Activated CD4-positive, CD25-positive, alpha-beta regulatory T cell treated with anti-CD3 and anti-CD28 coated beads, Interleukin-2, amount 50 U/mL, for 24 hours (primary cell): ENCODE data around the gene BPIFA2.
"Not testable (repeated sequence)": the region's sequence is repeated elsewhere in the genome, so short reads cannot be mapped to it uniquely, and the experiment has no call there.

ENCODE experiments used
- ATAC-seq, 2 donors: fragments of 150-1000 bp; cut with Tn5 transposase; one replicate each; pipeline ENCODE4 v1.10.0; 2021; ENCODE audit warnings: mild to moderate bottlenecking in 1 of 2, moderate library complexity in 1 of 2

The BPIFA2 gene, protein sequence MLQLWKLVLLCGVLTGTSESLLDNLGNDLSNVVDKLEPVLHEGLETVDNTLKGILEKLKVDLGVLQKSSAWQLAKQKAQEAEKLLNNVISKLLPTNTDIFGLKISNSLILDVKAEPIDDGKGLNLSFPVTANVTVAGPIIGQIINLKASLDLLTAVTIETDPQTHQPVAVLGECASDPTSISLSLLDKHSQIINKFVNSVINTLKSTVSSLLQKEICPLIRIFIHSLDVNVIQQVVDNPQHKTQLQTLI

DNA sequence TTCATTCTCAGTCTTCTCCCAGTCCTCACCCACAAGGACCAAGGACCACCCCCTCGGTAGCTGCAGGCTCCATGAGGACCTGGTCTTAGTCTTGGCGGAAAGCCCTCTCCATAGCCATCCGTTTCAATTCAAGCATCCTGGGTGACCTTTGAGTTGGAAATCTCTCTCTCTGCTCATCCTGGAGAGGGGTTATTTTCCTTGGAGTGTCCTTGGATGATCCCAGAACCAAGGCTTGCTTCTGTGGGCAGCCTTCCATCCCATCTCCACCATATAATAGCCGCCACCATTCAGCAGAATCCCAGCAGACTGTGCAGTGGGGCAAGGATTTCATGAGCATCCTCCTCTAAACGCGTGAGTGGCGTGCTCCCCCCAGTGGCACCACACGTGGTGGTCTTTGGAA is at the start of gene BPIFA2:
Gene BPIFA2, plus strand, starts transcription at position 301 of the 400 bp plus-strand sequence. CDS start 987 bp downstream, outside the sequence.
- no peak for ATAC-seq

DNA sequence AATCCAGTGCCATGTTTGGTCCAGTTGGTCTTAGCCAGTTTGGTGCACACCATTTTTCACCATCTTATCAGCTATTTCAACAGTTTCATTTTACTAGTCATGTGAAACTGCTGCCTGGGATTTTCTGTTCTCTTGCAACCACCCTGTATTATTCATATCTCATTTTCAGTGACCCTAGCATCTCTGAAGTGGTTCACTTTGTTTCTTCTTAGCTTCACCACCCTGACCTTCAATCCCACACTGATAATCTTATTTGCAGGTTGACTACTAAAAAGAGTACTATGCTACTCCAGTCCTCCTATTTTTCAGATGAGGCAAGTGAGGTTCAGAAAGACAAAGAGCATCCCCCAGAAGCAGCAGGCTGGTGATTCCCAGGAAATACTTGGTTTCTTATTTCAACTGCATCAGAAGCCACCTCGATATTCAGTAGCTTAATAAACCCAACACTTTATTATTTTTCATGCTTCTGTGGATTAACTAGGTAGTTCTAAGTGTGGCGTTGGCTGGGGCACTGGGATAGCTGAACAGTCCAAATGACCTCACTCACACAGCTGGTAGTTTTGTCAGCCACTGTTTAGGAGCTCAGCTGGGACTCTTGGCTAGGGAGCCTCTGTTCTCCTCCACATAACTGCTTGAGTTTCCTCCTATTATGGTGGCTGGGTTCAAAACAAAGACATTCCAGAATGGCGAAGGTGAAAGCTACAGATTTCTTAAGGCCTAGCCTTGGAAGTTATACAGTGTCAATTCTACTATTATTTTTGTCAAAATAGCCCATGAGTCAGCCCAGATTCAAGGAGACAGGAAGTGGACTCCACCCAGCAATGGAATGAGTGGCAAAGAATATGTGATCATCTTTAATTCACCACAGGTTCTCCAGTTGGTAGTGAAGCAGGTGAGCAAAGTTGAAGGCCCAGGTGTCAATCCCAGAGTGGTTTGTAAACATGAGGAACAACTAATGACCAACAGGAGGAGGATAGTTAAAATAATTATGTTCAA is 47.9 kb upstream of the BPIFA2 start:
- peak in 1 of 2 donors; percentile 13 for ATAC-seq

DNA sequence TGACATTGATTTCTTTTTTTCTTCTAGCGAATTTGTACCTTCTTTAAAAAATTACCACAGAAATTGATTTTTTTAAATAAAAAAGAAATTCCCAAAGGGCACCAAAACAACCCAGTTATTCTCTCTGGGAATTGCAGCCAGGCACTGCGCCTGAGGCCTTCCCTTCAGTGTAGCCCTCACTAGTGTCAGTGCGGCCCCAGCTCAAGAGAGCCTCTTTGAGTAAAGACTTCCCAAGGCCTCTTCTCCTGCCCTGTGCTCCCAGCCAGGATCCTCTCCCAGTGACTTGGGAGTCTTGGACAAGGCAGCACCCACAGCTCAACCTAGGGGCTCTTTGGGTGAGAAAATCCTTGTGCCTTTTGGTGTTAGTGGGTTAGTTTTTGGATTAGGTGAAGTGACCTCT is 47.0 kb upstream of the BPIFA2 start:
- no peak for ATAC-seq

DNA sequence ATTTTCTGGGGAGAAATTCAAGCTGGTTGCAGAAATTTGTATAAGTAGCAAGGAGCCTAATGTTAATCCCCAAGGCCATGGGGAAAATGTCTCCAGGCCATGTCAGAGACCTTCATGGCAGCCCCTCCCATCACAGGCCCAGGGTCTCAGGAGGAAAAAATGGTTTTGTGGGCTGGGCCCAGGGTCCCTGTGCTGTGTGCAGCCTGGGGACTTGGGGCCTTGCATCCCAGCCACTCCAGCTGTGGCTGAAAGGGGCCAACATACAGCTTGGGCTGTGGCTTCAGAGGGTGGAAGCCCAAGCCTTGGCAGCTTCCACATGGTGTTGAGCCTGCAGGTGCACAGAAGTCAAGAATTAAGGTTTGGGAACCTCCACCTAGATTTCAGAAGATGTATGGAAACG is 45.7 kb upstream of the BPIFA2 start:
- ATAC-seq: not testable (repeated sequence)

DNA sequence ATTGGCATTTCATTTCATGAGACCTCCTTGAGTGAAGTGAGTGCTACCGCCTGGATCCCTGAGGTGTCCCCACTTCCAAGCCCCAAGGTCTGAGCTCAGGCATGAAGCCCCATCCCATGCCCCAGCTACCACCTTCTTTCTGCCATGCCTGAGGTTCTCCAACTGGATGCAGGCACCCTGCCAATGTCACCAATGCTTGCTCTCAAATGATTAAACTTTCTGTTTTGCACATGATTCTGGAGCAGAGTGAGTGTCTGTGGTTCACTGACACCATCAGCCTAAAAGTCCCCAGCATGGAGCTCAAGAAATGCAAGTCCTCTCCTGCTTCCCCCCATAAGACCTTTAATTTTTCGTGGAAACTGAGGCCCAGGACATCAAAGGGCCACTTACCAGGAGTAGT is 43.7 kb upstream of the BPIFA2 start:
- ATAC-seq: no peak

DNA sequence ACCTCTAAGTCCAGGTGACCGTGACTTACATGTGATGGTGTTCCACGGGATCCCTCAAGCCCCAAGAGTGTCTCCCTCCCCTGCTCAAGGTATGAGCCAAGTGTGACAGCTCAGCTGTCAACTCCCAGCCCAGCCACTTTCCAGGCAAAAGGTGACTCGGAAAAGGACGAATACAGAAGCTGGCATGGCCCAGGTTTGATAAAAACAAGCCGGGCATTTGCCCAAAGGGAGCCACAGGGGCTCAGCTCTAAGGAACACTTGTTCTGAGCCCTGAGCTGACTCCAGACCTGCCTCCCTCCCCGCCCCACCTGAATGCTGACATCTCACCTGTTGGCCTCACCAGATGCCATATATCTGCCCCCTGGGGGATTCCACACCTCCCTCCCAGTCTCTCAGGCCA is 43.0 kb upstream of the BPIFA2 start:
- no peak for ATAC-seq

DNA sequence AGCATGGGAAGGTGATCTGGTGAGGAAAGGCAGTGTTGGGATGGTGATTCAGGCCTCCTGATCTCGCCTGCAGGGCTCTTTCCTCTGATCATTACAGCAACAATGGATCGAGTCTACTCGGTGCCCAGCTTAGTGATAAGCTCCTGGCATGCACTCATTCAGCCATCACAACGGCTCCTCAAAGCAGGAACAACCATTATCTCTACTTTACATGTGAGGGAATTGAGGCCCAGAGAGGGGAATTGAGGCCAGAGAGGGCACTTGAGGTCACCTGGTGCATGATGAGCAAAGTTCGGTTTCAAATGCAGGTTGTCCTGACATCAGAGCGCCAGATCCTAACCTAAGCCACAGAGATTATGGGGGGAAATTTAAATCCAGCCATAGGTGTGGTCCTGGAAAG is 42.0 kb upstream of the BPIFA2 start:
- no peak for ATAC-seq

DNA sequence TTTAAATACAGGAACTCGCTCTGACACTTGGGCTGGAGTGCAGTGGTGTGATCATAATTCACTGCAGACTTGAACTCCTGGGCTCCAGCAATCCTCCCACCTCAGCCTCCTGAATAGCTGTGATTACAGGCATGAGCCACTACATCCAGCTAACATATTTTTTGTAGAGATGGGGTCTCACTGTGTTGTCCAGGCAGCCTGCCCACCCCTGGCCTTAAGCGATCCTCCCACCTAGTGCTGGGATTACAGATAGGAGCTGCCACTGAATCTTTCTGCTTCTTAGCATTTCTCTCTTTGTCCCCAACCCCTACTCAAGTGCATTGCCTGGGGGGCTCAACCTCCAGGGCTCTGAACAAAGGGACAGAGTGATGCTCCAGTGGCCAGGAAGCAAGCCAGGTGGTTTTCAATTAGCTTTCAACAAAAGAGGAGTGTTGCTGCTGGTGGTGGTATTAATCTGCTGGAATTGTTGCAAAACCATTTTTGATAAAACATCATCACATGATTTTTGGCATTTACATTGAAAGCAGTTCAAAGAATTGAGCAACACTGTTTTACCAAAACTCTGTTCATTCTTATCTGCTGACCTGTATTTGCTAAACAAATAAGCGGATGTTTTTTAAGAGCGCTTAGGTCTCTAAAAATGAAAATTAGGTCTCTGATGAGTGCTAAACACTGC is 40.4 kb upstream of the BPIFA2 start:
- no peak for ATAC-seq

DNA sequence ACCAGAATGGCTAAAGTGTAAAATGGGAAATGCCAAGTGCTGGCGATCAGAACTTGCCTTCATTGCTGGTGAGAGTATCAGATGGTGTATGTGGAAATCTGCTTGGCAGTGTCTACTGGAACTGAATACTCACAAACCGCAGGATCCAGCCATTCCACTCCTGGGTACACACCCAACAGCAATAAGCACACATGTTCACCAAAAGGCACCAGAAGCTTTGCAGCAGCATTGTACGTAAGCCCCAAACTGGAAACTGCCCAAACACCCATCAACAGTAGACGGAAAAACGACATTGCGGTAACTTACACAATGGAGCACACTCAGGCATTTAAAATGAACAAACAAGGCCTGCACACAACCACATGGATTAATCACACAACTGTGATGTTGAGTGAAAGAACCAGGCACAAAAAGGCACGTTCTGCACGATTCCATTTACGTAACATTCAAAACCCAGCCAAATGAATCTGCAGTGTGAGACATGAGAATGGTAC is 37.3 kb upstream of the BPIFA2 start:
- ATAC-seq: no peak

DNA sequence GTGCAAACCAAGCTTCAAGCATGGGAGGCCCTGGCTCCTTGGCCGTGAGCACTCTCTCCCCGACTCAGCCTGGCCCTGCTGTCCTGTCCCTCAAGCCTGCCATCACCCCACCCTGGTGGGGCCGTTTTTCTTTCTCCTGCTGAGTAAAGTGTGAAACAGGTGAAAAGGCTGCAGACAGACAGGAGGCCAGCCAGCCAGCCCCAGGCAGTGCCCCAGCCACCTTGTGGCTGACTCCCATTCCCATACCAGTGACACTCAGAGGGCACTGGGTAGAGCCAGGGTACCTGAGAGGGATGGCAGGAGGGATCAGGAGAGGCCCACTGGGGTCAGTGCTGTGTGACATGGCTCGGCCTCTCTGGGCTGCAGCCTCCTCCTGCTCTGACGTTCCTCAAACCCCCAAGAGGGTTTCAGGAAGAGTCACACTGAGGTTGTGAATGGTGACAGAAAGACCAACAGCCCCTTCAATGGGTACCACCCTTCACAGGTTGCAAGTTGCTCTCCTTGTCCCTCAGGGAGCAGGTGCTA is 35.9 kb upstream of the BPIFA2 start:
- ATAC-seq: no peak

DNA sequence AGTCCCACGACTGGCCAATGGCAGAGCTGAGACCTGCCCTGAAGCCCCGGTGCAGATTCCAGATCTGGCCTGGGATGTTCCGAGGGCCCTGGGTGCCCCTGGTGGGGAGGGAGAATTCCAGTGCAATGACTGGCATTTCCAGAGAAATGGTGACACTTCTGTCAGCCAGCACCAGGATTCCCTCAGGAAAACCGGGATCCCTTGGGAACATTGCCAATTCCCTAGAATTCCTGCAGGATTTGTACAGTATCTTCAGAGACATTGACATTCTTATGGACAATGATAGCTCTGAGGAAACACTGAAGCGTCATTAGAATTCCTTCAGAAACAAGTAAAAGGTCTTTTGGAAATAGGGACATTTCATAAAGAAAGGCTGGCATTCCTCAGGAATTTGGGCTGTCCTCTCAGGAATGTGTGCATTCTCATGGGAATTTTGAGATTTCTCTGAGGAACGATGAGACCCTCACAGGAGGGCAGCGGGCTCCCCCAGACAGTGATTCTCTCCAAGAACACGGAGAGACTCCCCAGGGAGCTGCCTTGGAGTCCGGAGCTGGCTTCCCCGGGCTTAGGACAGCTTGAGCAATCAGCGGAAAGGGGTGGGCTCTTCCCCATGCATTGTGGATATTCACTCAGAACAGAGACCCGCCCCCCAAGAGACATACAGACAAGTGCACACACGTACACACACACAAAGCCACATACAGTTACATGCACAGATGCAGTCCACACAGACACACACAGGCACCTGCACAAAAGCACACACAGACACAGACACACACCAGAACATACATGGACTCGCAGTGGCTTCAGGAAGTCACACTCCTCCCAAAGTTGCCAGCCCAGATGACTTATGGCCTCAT is 35.2 kb upstream of the BPIFA2 start:
- no peak for ATAC-seq

DNA sequence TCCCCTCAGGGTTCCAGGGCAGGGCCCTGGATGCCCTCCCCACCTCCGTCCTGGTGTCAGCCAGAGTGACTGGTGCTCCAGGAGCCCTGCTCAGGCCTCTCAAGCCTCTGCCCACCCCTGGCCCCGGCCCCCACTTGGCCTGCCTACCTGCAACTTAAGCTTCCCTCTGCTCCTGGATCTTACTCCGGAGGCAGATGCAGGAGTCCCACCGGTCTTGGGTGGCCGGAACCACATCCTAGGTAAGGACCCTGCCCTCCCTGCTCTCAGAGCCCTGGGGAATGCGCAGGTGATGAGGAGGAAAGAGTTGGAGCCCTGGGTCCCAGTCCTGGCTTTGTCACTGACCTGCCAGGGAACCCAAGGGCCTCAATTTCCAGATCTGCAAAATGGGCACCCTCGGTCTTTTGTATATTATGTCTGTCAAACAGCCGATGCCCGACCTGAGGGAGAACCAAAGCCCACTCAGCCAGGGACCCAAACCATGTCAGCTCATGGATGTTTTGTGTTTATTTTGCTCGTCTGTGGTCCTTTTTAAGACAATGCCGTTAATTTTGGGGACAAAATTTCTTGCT is 34.5 kb upstream of the BPIFA2 start:
- ATAC-seq: no peak

DNA sequence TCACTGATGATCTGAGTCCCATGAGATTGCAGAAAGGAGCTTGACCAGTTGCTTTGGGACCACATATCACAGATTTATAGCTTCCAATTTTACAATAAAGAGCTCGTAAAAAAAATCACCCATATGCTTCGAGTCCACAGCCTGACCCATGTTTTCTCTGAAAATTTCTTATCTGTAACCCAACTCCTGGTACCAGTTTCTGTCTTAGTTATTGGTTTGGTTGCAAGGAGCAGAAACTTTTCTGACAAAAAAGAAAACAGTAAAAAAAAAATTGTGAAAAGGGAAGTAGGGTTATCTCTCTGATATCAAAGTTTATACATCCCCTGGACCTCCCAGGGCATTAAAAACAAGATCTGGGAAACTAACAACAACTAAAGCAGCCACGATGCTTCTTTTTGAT is 30.8 kb upstream of the BPIFA2 start:
- no peak for ATAC-seq

DNA sequence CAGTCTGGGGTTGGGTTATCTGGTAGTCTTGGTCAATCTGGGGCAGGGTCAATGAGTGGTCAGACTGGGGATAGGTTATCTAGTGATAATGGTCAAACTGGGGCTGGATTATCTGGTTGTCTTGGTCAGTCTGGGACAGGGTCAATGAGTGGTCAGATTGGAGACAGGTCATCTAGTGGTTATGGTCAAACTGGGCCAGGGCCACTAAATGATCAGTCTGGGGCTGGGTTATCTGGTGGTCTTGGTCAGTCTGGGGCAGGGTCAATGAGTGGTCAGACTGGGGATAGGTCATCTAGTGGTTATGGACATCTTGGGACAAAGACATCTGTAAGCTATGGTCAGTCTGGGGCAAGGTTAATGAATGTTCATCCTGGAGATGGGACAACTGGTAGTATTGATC is 28.5 kb upstream of the BPIFA2 start:
- no peak for ATAC-seq

DNA sequence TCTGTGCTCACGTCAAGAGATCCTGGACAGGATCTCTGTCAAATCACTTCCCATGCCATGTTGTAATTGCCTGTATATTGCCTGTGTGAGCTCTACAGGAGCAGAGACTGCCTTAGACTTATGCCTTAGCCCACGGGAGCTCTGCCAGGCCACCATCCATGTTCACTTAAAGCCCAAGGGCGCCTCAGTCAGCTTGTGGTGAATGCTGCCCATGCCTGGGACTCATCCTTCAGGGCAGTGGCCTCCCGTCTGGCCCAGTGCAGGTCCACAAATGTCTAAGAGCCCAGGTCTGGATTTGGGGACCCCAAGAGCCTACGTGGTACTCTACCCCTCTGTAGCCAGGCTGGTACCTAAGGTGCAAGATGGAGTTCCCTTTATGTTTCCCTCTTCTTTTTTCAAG is 22.4 kb upstream of the BPIFA2 start:
- no peak for ATAC-seq

DNA sequence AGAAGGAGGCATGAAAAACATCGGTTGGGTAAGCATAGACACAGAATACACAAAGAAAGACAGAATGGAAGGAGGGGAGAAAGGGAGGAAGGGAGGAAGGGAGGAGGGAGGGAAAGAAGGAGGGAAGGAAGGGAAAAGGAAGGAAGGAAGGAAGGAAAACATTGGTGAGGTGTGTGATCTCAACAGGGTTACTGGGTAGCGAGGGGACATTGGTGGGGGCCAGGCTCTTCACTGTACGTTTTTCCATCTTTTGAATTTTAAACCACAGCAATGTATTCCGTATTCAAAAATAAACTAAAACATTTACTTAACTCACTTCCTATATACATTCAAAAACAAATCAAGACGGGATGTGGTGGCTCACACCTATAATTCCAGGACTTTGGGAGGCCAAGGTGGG is 20.7 kb upstream of the BPIFA2 start:
- ATAC-seq: no peak

DNA sequence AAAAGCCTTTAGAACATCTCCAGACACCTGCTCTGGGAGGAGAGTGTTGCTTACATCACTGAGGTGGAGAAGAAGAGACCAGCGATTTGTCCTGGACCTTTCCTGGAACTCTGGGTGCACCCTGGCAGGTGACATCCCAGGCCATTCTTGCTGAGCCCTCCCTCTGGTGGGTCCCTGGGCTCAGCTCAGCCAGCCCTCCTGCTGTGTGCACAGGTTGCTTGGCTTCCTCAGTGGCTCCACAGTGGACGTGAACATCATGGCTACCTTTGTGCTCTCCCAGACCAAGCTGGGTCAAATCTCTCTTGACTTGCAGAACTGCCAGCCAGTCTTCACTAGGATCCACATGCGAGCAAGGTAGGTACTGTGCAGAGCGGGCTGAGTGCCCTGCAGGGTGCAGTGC is 19.9 kb upstream of the BPIFA2 start:
- ATAC-seq: no peak

DNA sequence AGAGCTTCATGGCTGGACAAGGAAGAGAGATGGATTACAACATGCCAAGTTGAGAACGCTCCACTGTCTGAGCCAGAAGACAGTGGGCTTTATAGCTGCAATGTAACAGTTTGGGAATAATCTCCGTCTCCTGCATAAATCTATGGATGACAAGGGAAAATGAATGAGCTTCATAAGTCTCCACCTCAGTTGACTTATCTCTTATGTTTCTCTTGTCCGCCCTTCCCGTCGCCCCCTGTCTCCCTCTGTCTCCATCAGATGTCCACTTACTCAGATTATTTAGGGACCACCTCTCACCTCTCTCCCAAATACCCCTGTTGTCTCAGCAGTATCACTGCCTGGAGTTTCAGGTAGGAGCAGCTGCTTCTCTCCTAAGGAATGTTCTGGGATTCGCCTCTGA is 13.7 kb upstream of the BPIFA2 start:
- ATAC-seq: no peak

DNA sequence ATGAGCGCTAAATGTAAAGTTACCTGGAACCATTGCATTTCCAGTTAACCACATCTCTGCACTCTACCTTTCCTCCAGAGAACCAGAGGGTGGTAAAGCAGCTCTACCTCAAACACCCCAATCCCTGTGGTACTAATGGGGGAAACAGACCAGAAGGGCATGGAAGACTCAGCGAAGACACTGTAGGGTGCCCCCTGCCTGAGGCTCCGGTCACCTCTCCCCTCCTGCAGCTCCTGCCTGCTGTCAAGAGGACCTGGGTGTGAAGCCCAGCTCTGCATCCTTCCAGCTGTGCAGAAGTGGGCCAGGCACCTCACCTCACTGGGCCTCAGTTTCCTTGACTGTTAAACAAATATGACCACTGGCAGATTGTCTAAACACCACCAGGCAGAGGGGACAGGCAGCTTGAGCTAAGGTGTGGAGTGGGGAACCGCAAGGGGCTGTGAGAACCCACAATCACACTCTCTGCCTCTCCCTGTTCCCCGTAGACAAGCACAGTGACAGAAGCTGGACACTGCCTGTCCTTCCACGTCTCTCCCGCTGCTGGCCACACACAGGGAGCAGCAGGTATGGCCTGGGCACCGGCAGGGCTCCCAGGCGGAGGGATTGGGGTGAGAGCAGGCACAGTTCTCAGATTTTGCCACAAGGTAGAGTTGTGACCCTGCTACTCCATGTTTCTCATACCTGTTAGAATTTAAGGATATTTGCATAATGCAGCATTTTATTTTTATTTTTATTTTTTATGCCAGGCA is 9.1 kb upstream of the BPIFA2 start:
- ATAC-seq: no peak

DNA sequence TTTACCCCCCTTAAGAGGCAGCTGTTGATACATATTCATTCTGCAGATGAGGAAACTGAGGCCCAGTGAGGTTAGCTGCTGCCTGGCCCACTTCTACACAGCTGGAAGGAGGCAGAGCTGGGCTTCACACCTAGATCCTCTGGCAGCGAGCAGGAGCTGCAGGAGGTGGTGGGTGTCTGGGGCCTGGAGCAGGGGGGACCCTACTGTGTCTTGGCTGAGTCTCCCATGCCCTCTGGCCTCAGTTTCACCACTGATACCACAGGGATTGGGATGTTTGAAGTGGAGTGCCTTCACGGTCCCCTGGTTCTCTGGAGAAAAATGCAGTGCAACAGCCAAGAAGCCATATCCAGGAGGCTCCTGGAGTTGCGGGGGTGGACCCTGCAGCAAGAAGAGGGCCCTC is 8.2 kb upstream of the BPIFA2 start:
- ATAC-seq: no peak

DNA sequence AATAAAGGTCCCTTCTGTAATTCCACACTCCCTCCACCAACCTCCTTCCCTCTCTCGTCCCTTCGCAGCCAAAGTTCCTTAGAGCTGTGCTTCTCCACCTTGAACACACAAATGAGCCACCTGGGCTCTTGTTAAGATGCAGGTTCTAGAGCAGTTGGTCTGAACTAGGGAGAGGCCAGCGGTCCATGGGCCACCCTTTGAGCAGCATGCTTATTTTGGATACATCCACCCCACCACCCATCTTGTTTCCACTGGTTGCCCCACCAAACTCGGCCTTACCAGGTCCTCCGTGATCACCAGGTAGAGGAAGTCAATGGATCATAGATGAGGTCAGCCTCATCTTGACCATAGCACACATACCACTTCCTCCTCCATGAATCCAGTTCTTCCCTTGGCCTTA is 7.3 kb upstream of the BPIFA2 start:
- ATAC-seq: no peak
